H54 (cell line): ENCODE data around the gene DOCK6.

ENCODE experiments used
- DNase-seq: peaks from one replicate; pipeline ENCODE4 v3.0.0; 2011; ENCODE audit warnings: low spot score, mixed read lengths; ENCODE audit not compliant: insufficient read length
- FAIRE-seq: peaks from 3 replicates; lab custom pipeline; 2011; peaks lifted over from hg19 to GRCh38; lab: Jason Lieb, UNC
- POLR2A ChIP-seq: IDR thresholded peaks from 2 replicates; pipeline ENCODE4 v1.6.1; 2011; ENCODE audit warnings: low read depth, mild to moderate bottlenecking, low read length

Gene DOCK6

DNA sequence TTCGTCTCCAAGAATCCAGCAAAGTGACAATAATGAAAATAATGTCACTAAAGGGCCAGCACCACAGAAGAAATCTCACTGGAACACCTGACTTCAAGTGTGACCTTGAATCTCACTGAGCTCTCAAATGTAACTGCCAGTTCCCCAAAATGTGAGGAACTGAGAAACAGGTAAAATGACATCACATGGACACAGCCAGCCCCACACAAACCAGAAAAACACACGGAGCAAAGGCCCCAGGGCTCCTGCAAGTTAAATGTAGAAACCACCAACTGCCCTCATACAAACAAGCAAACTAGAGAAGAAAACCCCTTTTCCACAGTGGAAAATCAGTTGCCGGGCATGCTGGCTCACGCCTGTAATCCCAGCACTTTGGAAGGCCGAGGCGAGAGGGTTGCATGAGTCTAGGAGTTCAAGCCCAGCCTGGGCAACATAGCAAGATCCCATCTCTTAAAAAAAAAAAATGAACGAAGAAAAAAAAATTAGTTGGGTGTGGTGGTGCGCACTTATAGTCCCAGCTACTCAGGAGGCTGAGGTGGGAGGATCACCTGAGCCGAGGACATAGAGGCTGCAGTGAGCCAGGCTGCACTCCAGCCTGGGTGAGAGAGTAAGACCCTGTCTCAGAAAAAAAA is 56.3 kb downstream of the DOCK6 start:
- DNase-seq (no peak), FAIRE-seq (no peak)
- no peak for TF ChIP-seq POLR2A

DNA sequence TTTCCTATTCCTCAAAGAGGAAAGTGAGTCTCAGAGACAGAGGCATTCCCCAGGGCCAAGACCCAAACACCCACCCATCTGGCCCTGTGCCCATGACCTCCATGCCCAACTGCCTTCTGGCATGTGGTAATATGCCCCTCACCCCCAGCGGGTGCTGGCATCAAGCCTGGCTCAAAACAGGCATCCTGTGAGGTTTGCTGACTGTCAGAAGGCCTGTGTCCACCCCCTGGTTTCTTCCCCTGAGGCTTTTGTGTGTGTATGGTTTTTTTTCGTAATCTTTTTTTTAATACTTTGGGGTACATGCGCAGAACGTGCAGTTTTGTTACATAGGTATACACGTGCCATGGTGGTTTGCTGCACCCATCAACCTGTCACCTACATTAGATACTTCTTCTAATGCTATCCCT is 57.4 kb downstream of the DOCK6 start:
- FAIRE-seq = no peak
- no peak for DNase-seq
- TF ChIP-seq POLR2A = no peak

GRCh38 chr19:11204076-11204602 is 58.2 kb downstream of the DOCK6 start:
- TF ChIP-seq POLR2A = no peak
- DNase-seq (no peak), FAIRE-seq (no peak)

DNA sequence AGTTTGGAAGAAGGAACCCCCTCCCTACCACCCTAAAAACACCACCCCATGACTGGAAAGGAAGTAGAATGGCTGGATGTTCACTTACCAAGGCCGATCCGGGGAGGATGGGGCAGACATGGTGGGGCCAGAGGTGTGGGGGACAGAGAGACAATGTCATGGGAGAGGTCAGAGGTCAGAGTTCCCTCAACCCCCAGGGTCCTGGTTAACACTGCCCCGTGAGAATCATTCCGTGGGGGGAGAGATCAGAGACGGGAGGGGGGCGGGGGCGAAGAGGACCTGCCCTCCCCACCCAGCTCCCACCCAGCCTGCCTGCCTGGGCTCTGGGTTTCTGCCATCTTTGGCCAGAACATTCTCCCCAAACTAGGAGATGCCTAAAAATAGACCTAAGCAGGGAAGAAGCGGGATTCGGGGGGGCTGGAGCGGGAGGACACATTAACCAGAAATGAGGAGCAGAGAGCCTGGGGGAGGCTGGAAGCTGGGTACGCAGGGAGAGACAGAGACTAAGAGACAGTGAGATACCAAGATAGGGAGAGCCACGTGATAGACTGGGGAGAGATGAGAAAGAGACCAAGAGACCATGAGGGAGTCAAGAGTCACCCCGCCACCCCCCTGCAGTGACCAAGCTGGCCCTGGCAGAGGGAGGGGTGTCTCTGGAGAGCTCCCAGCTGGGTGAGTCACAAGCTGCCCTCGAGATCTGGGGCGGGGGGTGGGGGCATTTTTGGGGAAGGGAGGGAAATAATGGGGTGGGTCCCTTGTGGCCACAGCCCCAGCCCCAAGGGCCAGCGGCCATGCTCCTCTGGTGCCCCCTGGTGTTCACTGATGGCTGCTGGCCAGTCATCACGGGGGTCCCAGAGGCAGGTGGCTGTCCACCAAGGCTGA is 58.9 kb downstream of the DOCK6 start:
- TF ChIP-seq POLR2A = no peak
- DNase-seq (peak; percentile 92), FAIRE-seq (no peak)

GRCh38 chr19:11202488-11203193 is 59.7 kb downstream of the DOCK6 start:
- TF ChIP-seq POLR2A = no peak
- DNase-seq (no peak), FAIRE-seq (no peak)

GRCh38 chr19:11201791-11202190 is 60.5 kb downstream of the DOCK6 start:
- no peak for TF ChIP-seq POLR2A
- FAIRE-seq = no peak
- no peak for DNase-seq

DNA sequence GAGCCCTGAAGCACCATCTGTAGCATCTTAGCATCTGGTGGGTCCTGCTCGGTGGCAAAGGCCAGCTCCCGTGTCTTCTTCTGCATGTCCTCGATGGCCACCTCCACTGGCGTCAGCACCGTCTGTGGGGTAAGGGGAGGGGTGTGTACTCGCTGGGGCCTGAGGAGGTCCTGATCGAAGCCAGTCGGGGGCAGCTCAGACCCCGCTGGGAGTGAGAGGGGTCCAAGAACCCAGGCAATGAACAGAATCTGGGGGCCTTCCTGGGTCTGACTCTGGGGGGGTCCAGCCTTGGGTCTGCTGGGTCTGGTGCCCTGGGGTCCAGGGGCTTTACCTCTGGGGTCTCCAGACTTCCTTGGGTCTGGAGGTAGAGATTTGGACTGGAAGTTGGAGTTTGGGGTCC is 61.4 kb downstream of the DOCK6 start:
- no peak for TF ChIP-seq POLR2A
- FAIRE-seq = no peak
- DNase-seq = no peak

DNA sequence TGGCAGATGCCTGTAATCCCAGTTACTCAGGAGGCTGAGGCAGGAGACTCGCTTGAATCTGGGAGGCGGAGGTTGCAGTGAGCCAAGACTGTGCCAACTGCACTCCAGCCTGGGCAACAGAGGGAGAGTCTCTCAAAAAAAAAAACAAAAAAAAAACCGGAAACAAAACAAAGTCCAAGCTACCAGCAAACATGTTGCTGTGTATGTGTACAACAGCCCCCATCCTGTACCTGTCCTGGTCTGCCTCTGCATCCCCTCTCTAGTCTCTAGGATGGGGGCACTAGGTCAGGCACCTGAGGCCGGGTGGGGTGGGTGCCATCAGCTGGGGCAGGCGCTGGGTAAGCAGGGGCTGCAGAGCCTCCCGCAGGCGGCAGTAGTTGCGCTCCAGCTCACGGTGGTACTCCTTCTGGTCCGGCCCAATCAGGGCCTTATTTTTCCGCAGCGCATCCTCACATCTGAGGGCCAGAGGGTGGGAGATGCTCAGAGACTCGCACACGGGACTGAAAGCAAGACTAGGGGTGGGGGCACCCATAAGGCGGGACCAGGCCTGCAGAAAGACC is 62.2 kb downstream of the DOCK6 start:
- TF ChIP-seq POLR2A = no peak
- DNase-seq (no peak), FAIRE-seq (no peak)

- TF ChIP-seq POLR2A = no peak
- FAIRE-seq (no peak), DNase-seq (no peak)
Observed at GRCh38 chr19:11199517-11199916, 62.8 kb downstream of the DOCK6 start.

- no peak for TF ChIP-seq POLR2A
- FAIRE-seq (no peak), DNase-seq (no peak)
Observed at GRCh38 chr19:11198769-11199424, 63.4 kb downstream of the DOCK6 start.

GRCh38 chr19:11198175-11198534 is 64.2 kb downstream of the DOCK6 start:
- TF ChIP-seq POLR2A = no peak
- DNase-seq = no peak
- FAIRE-seq = no peak

GRCh38 chr19:11197291-11198174 is 64.8 kb downstream of the DOCK6 start, which contains the start of gene KANK2:
Gene KANK2 (minus strand): TSS chr19:11197545. CDS start chr19:11194511, 3,034 bp downstream.
- DNase-seq = peak; percentile 78
- no peak for FAIRE-seq
- peak; percentile 83 for TF ChIP-seq POLR2A
